Amniotic stem cell (primary cell): Measurements from ENCODE around the gene XXYLT1.

ENCODE experiments used
- DNase-seq: peaks from one replicate; lab custom pipeline; 2025; lab: John Stamatoyannopoulos, UW

Gene XXYLT1

DNA sequence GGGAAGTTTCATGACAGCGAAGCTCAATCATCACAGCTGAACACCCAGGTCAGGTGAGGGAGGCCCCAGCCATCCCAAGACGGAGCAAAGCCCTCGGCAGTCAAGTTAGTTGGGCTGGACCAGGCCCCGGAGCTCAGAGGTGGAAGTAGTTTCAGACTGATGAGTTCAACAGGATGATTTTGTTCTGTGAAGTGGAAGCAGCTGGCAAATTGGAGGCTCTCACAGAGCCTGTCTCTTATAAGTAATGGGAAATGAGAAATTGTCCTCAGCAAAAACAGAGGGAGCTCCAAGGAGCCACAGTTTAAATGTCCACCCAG lies 245.1 kb downstream of the XXYLT1 start:
- no peak for DNase-seq

DNA sequence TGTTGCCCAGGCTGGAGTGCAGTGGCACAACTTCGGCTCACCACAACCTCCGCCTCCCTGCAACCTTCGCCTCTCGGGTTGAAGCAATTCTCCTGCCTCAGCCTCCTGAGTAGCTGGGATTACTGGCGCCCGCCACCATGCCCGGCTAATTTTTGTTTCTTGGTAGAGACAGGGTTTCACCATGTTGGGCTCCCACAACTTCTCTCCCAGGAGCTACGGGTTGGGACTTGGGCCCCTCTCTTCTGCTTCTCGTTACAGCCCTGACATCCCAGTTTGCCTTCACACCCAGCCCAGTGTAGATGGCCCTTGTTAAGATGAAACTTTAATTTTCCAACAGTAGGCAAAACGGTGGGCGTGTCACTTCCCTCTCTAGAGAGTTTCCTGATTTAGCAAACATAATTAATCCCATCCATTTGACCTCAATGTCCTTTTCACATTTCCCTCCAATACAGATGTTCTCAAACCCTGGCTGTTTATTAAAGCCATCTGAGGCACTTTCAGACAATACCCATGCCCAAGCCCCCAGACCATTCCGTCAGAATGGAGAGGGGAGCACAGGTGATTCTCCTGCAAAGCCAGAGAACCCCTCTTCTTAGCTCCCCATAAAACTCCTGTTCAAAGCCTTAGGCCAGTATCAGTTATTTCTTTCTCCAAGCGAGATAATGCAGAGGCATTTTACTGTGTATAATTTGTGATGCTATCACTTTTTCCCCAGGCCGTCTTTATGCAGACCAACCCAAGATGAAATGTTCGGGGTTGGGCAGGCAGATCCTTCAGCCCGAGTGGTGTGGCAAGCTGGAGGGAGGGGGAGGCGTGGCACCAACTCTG lies 245.7 kb downstream of the XXYLT1 start:
- DNase-seq = no peak

DNA sequence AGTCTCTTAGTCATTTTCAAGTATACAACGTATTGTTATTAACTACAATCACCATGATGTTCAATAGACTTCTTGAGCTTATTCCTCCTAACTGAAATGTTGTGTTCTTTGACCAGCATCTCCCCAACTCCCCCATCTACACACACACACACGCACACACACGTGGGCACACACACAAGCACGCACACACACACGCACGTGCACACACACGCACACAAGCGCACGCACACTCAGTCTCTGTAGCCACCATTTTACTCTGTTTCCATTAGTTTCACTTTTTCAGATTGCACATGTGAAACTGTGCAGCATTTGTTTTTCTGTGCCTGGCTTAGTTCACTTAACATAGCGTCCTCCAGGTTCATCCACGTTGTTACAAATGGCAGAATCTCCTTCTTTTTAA lies 247.0 kb downstream of the XXYLT1 start:
- no peak for DNase-seq

DNA sequence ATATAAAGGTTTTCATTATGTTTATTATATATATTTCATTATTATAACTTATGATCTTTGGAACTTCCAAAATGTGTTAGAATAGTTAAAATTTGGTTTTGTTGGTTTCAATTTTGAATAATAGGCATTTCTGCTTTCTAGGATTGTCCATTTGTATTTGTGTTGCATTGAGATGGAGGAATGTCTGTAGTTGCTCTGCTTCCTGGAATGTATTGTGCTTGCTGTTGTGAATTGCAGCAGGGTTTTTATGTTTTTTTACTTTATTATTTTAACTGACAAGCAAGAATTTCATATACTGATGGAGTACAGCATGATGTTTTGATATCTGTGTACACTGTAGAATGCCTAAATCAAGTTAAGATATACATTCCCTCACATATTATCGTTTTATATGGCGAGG lies 247.4 kb downstream of the XXYLT1 start:
- DNase-seq = no peak

DNA sequence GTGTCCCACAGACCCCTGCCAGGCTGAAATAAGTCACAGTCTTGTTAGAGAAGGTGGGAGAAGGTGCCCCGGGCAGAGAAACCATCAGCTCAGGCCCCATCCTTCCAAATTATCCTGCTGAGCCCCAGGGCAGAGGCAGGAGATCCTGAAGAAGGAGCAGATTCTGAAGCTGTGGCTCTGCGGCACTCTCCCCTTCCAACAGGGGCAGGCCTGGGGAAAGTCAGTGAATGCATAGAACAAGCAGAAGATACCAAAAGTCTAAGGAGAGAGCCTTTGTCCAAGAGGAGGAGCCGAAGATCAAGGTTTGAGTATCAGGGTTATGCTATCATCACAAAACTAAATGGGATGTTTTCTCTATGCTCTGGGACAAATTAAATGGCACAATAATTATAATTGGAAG lies 249.3 kb downstream of the XXYLT1 start:
- DNase-seq = no peak

DNA sequence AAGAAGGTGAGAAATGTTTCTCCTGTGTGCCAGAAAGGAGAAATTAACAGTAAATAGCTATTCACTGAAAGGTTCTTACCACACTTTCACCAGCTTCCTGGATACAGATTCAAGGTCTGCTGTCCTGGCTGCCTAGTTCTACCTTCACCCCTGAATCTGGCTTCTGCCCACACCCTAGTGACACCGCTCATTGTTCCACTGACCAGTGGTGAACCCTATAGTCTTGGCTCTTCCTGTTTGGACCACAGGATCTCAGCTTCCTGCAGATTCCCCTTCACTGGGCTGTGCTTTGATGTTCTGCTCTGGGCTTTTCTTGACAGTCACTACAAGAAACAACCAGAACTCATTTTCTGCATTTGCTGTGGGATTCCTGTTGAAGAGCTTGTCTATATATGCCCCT lies 250.0 kb downstream of the XXYLT1 start:
- DNase-seq = no peak

DNA sequence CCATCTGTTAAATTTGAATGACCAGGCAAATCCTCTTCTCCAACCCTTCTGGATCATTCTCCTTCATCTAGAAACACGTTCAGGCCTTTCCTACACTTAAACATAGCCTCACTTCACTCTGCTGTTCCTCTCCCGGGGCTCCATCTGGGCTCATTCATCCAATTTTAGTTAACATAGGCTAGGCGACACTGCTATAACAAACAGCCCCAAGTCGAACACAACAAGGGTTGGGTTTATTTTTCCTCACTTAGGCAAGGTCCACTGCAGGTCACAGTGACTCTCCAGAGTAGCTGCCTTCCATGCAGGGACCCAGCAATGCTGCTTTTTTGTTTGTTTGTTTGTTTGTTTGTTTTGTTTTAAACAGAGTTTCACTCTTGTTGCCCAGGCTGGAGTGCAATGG lies 250.8 kb downstream of the XXYLT1 start:
- no peak for DNase-seq

DNA sequence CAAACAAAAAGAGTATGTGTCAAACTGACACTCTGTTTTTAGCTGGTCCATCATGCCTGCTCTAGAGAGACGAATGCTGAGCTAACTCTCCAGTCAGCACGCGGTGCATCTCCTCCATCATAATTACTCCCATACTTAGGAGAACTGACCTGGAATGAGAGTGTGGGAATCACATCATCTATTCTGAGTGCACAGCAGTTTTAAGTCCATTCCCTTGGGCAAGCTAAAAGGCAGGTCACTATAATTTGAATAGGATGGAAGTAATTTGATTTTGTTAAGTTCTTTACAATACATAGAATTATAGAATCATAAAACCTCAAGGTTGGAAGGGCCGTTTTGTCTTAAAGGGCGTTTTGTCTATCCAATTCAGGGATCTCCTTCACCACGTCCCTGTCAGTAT lies 251.6 kb downstream of the XXYLT1 start:
- no peak for DNase-seq
